ENCODE measurements around the gene DCAF10. TPM values are rescaled to one million over a fixed set of nuclear protein-coding genes. Genes with fewer than 3 reads are reported as not detected.

DCAF10 gene
- total RNA-seq, 1 donor from 2014 or later, result 27.5 TPM

DNA sequence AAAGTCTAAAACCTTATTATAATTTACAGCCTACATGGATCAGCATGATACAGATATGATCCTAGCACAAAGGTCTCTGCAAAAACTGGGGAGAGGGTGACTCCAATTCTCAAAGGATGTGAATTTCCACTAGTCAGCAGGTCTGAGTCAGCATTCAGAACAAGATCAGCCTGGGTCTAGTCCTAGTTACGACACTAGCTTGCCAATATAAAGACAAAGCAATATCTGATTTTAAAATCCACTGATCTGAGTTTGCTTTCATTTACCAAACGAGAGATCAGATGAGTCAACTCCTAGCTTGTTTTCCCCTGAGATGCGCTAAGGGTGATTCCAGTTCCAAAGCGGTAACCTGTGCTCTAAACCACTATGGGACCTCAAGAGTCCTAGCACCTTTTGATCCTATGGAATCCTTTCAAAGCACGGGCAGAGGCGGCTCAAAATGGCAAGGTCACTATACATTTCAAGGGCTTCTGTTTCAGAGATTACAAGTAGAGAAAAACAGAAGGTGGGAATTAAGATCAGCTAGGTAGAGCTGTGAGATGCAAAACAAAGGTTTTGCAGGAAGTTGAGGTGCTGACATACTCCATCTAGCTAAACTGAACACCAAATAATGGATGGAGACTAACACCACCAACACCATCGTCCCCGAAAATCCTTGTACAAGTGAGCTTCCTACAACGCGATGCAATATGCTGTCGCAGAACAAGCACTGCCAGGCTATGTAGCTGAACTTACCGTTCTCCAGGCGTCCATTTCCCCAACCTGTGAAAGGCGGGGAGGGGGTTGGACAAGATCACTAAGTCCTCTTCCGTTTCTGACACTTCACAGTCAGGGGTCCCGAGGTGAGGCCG, 102.4 kb downstream of the DCAF10 start:
- no peaks in the 10 kb centered on the region for H3K27me3 ChIP-seq
- H3K9me3 ChIP-seq, result no peaks in the 10 kb centered on the region
- TF ChIP-seq, protein P1, sequence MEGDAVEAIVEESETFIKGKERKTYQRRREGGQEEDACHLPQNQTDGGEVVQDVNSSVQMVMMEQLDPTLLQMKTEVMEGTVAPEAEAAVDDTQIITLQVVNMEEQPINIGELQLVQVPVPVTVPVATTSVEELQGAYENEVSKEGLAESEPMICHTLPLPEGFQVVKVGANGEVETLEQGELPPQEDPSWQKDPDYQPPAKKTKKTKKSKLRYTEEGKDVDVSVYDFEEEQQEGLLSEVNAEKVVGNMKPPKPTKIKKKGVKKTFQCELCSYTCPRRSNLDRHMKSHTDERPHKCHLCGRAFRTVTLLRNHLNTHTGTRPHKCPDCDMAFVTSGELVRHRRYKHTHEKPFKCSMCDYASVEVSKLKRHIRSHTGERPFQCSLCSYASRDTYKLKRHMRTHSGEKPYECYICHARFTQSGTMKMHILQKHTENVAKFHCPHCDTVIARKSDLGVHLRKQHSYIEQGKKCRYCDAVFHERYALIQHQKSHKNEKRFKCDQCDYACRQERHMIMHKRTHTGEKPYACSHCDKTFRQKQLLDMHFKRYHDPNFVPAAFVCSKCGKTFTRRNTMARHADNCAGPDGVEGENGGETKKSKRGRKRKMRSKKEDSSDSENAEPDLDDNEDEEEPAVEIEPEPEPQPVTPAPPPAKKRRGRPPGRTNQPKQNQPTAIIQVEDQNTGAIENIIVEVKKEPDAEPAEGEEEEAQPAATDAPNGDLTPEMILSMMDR (IDR thresholded peaks at IDR 0.05), result no peak
- TF ChIP-seq POLR2A (IDR thresholded peaks at IDR 0.05), result no peak
- TF ChIP-seq POLR2AphosphoS5 (IDR thresholded peaks at IDR 0.05; ENCODE audit: insufficient read depth in 1 of 2, low read depth in 1 of 2), result no peak
- intact Hi-C loops (cut with DNase I), result loop anchor here (10.0 kb wide), 2 partner anchors 118 to 512 kb away; partner anchors contain the start of gene EXOSC3
- peak overlapping the region; percentile 90 to 94 for H3K4me3 ChIP-seq
- peaks cover 0 to 14% of the 10 kb centered on the region in 2 donors for H3K36me3 ChIP-seq
- H3K4me1 ChIP-seq, result peaks cover 30% of the 10 kb centered on the region
- DNase-seq (ENCODE audit: extremely low spot score in 2 of 2), result no peak
- H3K27ac ChIP-seq, result peak overlapping the region; percentile 73

DNA sequence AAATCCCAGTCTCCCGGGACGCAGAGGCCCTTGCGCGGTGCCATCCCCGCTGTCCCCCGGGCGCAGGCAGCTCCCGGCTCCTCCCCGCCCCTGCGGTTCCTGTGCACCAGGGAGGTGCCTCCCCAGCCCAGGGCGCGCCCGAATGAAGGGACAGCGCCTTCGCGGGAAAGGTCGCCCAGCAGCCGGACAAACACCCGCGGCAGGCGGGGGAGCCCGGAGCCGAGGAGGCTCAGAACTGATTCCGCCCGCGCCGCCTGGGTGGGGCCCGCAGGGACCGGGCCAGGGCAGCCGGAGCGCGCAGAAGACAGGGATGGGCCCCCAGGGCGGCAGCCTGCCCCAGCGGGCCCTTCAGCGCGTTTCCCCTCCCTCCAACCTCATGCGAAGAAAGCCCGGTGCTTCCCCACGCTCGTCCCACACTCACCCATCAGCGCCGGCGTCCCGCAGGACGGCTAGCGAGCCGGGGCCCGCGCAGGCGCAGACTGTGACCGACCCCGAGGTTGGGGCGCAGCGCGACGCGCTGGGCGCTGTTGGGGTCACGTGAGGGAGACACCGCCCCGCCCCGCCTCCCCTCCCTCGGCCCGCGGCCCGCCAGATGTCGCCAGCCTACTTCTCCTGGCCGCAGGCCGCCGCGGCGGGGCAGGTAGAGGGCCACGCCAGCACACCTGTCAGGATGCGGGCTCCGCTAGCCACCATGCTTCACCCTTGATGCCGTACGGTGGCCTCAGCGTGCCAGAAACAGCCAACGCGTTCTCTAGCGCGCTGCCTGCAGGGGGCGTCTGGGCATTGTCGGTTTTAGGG, 103.2 kb downstream of the DCAF10 start, which contains the start of gene SLC25A51:
Gene SLC25A51, minus strand, starts transcription at position 481 of the 798 bp plus-strand sequence. CDS start 15,577 bp downstream, outside the sequence.
- H3K27ac ChIP-seq, result peak within 1 kb of the TSS; percentile 73
- no peaks in the 10 kb centered on the region for H3K9me3 ChIP-seq
- intact Hi-C loops (cut with DNase I), result loop anchor here (10.0 kb wide), 2 partner anchors 119 to 511 kb away; partner anchors contain the start of gene EXOSC3
- DNase-seq (ENCODE audit: extremely low spot score in 2 of 2), result peak in 1 of 2 donors; percentile 94
- H3K4me3 ChIP-seq, result peak within 1 kb of the TSS; percentile 90 to 94
- no peaks in the 10 kb centered on the region for H3K27me3 ChIP-seq
- TF ChIP-seq POLR2A (IDR thresholded peaks at IDR 0.05) (no peak), POLR2AphosphoS5 (IDR thresholded peaks at IDR 0.05; ENCODE audit: insufficient read depth in 1 of 2, low read depth in 1 of 2) (peak; percentile 62 to 83)
- TF ChIP-seq, protein P1 (IDR thresholded peaks at IDR 0.05), result peak; percentile 61 to 97 (median 96)
- peaks cover 30% of the 10 kb centered on the region for H3K4me1 ChIP-seq
- peaks cover 0 to 8% of the 10 kb centered on the region in 2 donors for H3K36me3 ChIP-seq

DNA sequence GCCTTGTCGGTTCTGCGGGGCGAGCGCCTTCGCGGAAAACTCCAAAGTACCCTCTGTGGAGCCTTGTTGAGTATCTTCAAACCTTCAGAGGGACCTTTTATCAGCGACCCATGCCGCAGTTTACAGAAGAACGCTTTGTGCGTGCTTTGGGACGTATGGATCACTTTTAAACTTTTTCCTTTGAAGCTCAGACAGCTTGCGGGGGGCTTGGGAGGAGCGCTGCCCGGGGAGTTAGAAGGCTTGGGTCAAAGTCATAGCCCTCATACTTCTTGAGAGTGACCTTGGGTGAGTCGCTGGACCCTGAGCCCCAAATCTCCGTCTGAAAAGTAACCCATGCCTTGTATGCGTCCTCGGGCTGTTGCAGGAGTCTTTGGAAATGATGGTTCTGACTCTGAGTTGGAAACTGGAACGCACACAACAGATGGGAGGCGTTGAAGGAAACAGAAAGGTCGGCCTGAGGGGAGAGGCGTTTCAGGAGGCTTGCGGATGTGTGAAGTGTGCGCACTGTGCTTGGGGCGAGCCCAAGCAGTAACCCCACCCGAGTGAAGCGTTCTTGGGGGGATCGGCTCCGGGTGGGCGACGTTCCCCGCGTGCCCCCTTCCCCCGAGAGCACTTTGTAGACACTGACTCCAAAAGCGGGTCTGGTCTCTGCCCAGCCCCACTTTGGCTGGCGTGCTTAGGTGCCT, 104.0 kb downstream of the DCAF10 start:
- no peak for TF ChIP-seq POLR2AphosphoS5 (IDR thresholded peaks at IDR 0.05; ENCODE audit: insufficient read depth in 1 of 2, low read depth in 1 of 2)
- TF ChIP-seq, protein P1 (IDR thresholded peaks at IDR 0.05), result no peak
- no peak for TF ChIP-seq POLR2A (IDR thresholded peaks at IDR 0.05)
- Histone ChIP-seq H3K27ac (peak overlapping the region; percentile 73), H3K27me3 (no peaks in the 10 kb centered on the region), H3K36me3 (peaks cover 0 to under 1% of the 10 kb centered on the region in 2 donors), H3K4me1 (peaks cover 30% of the 10 kb centered on the region), H3K9me3 (no peaks in the 10 kb centered on the region), H3K4me3 (peak overlapping the region; percentile 90 to 94)
- intact Hi-C loops (cut with DNase I), result loop anchor here (10.0 kb wide), 2 partner anchors 120 to 510 kb away; partner anchors contain the start of gene EXOSC3
- no peak for DNase-seq (ENCODE audit: extremely low spot score in 2 of 2)

DNA sequence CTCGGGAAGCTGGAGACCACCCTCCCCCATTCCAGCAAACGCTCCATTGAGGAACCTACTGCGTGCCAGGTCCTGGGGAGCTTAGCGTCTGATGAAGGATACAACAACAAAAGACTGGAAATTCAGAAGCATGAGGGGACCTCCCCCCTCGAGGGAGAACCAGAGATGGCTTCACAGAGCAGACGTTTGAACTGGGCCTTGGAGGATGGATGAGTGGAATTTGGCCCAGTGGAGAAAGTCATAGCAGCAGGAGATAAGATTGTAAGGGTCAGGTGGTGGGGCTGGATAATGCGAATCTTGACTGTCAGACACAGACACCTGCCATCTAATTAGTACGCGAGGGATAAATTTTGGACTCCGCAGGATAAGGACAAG, 104.5 kb downstream of the DCAF10 start:
- peak in 1 of 2 donors; percentile 85 for DNase-seq (ENCODE audit: extremely low spot score in 2 of 2)
- Histone ChIP-seq H3K27me3 (no peaks in the 10 kb centered on the region), H3K27ac (peak overlapping the region; percentile 73), H3K4me1 (peaks cover 30% of the 10 kb centered on the region), H3K4me3 (peak overlapping the region; percentile 90 to 94), H3K36me3 (no peaks in the 10 kb centered on the region), H3K9me3 (no peaks in the 10 kb centered on the region)
- TF ChIP-seq, protein P1 (IDR thresholded peaks at IDR 0.05), result no peak
- TF ChIP-seq POLR2AphosphoS5 (IDR thresholded peaks at IDR 0.05; ENCODE audit: insufficient read depth in 1 of 2, low read depth in 1 of 2), result no peak
- intact Hi-C loops (cut with DNase I), result loop anchor here (10.0 kb wide), 2 partner anchors 120 to 510 kb away; partner anchors contain the start of gene EXOSC3

Measured in vagina (tissue), 2 donors.